HG03060 (cell line): ENCODE results near the gene PDE4A.
"Not testable (repeated sequence)": the region's sequence is repeated elsewhere in the genome, so short reads cannot be mapped to it uniquely, and the experiment has no call there.

Experiments used
- ATAC-seq: cut with Tn5 transposase; IDR thresholded peaks from one replicate; pipeline ENCODE4 v1.9.1; 2021; ENCODE audit warnings: low read depth, moderate number of reproducible peaks; ENCODE audit not compliant: unreplicated experiment

PDE4A gene

GRCh38 chr19:10420444-10421239 is at the start of gene PDE4A:
Gene PDE4A, plus strand, starts transcription at chr19:10420538. Its CDS starts 227 bp downstream, at chr19:10420765.
- no peak for ATAC-seq

DNA sequence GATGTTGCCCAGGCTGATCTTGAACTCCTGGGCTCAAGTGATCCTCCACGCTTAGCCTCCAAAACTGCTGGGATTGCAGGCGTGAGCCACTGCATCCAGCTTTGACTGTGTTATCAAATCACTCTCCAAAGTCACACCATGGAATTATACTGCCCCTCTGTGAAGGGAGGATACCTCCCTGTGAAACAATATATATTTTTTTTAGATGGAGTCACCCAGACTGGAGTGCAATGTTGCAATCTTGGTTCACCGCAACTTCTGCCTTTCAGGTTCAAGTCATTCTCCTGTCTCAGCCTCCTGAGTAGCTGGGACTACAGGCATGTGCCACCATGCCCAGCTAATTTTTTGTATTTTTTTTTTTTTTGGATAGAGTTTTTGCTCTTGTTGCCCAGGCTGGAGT is 47.6 kb upstream of the PDE4A start:
- no peak for ATAC-seq

- no peak for ATAC-seq
These were observed 45.4 kb upstream of the PDE4A start for GRCh38 chr19:10374931-10375330.

- not testable (repeated sequence) for ATAC-seq
These were observed 43.1 kb upstream of the PDE4A start for GRCh38 chr19:10377140-10377640.

GRCh38 chr19:10378124-10378523 is 42.2 kb upstream of the PDE4A start:
- no peak for ATAC-seq

DNA sequence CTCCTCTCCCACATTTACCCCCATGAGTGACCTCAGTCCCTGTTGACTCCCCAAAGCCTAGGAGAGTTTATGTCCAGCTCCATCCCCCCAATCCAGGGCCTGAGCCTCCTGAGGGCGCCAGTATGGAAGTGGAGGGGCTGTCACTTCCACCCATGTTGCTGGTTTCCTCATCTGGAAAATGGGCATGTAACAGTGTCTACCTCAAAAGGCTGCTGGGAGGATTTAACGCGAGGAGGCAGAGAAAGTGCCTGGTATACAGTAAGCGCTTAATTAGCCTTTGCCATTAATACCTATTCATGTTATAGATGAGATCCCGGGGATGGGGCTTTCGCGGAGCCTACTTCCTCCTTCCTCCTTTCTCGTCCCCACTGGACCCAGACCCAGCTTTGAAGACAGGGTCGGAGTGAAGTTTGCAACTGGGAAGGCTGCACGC is 40.4 kb upstream of the PDE4A start:
- no peak for ATAC-seq

DNA sequence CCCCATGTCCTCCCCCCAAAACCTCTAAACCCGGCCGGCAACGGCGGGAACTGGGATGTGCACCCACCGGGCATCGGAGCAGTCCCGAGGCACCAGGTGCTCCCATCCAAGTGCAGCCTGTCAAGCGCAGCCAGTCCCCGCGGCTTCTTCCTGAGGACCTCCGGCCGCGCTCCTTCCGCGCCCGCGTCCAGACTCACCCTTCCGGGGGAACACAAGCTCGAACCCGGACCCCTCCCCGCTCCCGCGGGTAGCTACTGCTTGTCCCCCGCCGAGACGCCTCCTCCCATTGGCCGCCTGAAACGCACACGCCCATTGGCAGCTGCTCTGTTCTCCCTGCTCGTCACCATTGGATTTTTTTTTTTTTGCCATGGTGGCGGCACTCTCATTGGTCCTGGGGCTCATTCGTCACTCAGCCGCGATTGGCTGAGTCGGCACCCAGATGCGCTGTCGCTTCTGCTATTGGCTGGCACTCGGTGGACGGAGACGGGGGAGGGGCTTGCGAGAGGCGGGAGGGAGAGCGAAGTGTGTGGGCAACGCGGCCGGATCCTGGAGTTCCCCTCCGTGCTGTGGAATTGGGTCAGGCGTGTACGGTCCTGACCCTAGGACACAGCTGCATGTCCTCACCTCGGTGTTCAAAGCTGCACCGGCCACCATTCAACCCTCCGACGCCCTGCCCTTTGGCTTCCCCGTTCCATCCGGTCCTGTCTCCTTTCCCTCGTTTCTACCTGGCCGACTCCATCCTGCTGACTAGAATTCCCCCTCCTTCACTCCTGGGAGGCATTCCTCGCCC is 39.8 kb upstream of the PDE4A start, which contains the start of gene TYK2:
Gene TYK2, minus strand, starts transcription at position 260 of the 790 bp plus-strand sequence. CDS start 2,166 bp downstream, outside the sequence.
- peak; percentile 85 for ATAC-seq

DNA sequence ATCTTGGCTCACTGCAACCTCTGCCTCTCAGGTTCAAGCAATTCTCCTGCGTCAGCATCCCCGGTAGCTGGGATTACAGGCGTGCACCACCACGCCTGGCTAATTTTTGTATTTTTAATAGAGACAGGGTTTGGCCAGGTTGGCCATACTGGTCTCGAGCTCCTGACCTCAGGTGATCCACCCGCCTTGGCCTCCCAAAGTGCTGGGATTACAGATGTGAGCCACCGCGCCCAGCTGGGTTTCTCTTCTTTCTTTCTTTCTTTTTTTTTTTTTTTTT is 37.2 kb upstream of the PDE4A start:
- not testable (repeated sequence) for ATAC-seq

- ATAC-seq, result no peak
These were observed 35.8 kb upstream of the PDE4A start for GRCh38 chr19:10384580-10384979.

DNA sequence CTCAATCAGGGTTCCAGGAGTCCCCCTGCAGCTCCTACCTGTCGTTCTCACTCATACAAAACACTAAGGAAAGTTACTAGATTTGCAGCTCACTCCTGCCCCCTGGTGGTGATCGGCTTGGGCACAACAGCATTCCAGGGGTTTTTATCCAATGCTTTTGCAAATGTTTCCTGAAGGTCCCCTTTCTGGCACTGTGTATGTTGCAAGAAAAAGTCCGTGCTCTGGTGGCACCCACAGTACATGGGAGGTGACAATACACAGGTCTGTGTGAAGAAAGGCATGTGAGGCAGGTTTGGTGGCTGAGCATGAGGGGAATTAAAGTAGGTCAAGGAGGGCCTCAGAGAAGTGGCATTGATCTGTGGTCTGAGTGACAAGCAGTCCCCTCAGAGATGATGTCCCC is 31.4 kb upstream of the PDE4A start:
- ATAC-seq, result no peak

DNA sequence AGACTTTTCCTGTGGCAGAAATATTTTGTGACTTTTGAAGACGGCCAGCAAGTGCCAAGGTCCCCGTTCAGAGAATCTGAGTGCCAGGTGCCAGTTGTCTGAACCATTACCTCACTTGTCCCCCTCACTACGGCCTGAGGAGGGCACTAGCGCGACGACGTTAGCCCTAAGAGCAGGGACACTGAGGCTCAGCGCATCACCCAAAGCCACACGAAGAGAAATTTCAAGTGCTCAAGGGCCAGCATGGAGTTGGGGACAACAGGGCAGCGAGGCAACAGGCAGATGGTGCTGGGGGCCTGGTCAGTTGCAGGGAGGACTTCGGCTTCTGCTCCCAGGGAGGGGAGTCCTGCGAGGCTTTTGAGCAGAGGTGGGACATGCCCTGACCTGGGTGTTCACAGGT is 30.5 kb upstream of the PDE4A start:
- no peak for ATAC-seq

DNA sequence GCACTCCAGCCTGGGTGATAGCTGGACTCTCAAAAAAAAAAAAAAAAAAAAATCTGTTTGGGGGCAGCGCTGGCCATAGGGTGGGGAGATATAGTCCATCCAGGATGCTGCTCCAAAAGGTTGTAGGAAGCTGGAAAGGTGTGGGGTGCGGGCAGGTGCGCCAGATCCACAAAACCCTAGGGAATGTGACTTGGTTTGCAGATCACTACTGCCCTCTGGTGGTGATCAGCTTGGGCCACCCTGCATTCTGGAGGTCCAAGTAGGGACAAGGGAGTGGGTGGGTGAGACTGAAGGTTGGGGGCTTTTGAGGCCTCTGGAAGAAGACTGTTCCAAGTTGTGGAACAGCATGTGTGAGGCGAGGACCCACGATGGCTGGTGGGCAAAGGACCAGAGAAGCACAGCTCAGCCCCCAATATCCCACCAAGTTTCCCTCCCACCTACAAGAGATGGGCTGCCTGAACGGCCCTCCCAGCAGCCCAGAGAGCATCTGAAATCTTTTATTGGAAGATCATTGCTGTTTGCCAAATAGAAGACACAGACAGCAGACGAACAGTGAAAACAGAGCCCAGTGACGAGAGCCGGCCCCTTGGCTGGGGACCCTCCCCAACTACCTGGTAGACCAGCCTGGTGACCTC is 29.6 kb upstream of the PDE4A start:
- no peak for ATAC-seq

- ATAC-seq, result no peak
These were observed 28.2 kb upstream of the PDE4A start for GRCh38 chr19:10392120-10392519.

DNA sequence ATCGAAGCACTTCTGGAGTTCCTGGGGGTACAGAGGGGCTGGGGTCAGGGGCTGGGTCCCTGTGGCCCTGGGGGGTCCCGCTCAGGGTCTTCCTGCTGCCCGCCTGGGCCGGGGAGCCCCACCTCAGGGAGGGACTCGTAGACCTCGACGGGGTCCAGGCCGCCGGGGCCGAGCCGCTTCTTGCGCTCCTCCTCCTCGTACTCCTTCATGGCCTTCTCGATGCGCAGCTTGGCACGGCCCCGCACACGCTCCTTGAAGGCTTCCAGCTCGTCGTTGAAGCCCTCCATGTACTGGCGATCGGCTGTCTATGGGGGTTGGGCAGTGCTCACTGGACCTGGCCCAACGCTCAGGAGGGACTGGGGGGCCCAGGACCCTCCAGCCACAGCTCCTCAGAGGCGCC is 27.2 kb upstream of the PDE4A start:
- ATAC-seq, result no peak

- no peak for ATAC-seq
These were observed 25.3 kb upstream of the PDE4A start for GRCh38 chr19:10395003-10395402.

GRCh38 chr19:10395436-10395835 is 24.9 kb upstream of the PDE4A start:
- no peak for ATAC-seq

- no peak for ATAC-seq
These were observed 24.4 kb upstream of the PDE4A start for GRCh38 chr19:10395917-10396316.

DNA sequence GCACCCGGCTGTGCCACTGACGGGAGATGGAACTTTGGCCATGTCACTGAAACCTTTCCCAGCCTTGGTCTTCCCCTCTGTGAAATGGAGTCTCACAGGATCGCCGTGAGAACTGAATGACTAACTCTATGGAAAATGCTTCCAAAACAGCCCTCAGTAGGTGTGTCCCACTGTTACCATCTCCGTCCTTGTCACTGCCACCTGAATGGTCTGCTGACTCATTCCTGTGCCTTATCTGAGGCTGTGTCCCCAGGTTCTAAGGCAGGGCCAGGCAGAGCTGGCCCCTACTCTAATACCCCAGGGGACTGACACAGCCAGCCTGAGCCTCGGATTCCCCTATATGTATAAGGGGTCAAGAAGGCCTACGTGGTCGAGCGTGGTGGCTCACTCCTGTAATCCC is 21.5 kb upstream of the PDE4A start:
- ATAC-seq, result no peak

- not testable (repeated sequence) for ATAC-seq
These were observed 21.0 kb upstream of the PDE4A start for GRCh38 chr19:10399340-10399739.

GRCh38 chr19:10399878-10400277 is 20.5 kb upstream of the PDE4A start:
- ATAC-seq, result no peak

- no peak for ATAC-seq
These were observed 17.8 kb upstream of the PDE4A start for GRCh38 chr19:10402441-10403038.
